GM18520 (cell line): ENCODE measurements around the gene PPM1N.

ENCODE experiments used
- ATAC-seq: cut with Tn5 transposase; IDR thresholded peaks from one replicate; pipeline ENCODE4 v1.9.1; 2021; ENCODE audit not compliant: unreplicated experiment

PPM1N gene, protein sequence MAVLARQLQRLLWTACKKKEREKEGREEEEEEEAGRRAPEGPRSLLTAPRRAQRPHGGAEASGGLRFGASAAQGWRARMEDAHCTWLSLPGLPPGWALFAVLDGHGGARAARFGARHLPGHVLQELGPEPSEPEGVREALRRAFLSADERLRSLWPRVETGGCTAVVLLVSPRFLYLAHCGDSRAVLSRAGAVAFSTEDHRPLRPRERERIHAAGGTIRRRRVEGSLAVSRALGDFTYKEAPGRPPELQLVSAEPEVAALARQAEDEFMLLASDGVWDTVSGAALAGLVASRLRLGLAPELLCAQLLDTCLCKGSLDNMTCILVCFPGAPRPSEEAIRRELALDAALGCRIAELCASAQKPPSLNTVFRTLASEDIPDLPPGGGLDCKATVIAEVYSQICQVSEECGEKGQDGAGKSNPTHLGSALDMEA

DNA sequence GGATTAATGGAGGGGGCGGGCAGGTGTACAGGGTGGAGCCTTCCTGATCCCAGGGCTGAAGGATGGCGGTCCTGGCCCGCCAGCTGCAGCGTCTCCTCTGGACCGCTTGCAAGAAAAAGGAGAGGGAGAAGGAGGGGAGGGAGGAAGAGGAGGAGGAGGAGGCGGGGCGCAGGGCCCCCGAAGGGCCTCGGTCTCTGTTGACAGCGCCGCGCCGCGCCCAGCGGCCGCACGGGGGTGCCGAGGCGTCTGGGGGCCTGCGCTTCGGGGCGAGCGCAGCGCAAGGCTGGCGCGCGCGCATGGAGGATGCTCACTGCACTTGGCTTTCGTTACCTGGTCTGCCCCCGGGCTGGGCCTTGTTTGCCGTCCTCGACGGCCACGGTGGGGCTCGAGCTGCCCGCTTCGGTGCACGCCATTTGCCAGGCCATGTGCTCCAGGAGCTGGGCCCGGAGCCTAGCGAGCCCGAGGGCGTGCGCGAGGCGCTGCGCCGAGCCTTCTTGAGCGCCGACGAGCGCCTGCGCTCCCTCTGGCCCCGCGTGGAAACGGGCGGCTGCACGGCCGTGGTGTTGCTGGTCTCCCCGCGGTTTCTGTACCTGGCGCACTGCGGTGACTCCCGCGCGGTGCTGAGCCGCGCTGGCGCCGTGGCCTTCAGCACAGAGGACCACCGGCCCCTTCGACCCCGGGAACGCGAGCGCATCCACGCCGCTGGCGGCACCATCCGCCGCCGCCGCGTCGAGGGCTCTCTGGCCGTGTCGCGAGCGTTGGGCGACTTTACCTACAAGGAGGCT is at the start of gene PPM1N:
TSS of gene PPM1N (plus strand) at position 33 of the 785 bp plus-strand sequence. CDS start at position 63, 30 bp downstream.
- no peak for ATAC-seq

DNA sequence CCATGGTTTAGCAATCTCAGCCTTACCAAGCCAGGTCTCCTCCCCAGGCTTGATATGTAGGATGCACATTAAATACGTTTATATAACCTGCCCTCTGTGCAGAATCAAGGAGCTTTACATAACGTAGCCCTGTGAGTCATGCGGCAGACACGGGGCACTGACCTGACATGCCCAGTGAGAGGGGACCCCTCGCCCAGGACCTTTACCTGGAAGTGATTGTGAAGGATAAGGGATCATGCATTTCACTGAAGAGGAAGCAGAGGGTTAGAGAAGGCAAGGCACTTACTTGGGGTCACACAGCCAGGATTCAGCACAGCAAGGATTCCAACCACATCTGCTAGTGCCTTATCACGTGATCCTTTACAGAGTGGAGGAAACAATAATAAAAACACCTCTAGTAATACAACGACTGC is 49.4 kb upstream of the PPM1N start:
- no peak for ATAC-seq

DNA sequence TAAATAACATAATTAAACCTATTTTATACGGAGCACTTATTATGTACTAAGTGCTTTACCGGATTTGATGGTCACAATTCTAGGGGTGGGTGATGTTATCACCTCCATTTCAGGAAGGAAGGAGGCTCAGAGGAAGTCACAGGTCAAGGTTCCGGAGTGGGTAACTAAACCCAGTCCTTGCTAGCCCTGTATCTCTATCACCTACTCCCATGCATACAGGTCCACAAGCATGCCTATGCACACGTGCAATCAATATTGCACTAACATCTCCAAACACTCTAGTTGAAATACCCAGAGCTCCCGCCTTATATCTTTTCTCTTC is 48.3 kb upstream of the PPM1N start:
- ATAC-seq: no peak

DNA sequence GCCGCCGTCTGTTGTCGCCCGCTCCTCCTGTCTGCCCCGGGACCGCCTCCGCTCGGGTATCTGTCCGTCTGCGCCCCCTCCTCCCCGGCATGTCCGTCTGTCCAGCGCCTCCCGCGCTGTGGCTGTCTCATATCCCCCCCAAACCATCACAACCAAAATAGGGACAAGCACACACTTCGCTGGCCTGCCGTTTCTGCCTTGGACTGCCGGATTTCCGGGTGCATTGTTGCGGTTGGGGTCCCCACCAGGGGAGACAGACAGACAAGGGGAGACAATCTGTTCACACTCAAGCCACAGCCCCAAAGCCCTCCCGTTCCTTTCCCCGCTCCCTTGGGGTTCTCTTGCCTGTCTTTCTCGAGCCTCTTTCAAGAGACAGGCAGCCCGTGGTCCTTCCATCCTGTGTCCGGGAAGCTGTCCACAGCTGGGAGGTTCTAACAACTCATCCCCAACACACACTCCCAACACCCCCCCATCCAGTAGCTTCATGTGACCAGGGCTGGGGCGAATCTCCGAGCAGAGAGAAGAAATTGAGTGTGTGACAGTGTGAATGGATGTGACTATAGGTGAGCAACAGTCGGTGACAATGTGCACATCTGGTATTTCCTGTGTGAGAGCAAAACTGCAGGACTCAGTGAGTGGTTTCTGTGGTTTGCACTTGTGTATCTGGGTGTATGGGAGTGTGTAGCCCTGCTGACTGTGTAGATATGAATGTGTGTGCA is 47.0 kb upstream of the PPM1N start:
- ATAC-seq: no peak

DNA sequence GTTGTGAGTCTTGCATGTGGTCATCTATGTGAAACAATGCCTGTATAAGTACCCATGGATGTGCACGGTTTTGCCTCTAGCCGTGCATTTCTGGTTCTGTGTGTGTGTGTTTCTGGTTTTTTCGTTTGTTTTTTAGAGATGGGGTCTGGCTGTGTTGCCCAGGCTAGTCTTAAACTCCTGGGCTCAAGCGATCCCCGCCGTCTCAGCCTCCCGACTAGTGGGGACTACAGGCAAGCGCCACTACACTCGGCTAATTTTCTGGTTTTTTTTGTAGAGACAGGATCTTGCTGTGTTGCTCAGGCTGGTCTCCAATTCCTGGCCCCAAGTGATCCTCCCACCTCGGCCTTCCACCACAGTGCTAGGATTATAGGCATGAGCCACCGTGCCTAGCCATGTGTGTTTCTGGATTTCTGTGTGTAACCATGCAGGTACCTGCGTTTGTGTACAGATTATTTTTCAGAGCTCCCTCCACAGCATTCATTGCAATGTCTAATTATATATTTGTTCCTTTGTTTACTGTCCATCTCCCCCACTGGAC is 46.3 kb upstream of the PPM1N start:
- ATAC-seq: no peak

DNA sequence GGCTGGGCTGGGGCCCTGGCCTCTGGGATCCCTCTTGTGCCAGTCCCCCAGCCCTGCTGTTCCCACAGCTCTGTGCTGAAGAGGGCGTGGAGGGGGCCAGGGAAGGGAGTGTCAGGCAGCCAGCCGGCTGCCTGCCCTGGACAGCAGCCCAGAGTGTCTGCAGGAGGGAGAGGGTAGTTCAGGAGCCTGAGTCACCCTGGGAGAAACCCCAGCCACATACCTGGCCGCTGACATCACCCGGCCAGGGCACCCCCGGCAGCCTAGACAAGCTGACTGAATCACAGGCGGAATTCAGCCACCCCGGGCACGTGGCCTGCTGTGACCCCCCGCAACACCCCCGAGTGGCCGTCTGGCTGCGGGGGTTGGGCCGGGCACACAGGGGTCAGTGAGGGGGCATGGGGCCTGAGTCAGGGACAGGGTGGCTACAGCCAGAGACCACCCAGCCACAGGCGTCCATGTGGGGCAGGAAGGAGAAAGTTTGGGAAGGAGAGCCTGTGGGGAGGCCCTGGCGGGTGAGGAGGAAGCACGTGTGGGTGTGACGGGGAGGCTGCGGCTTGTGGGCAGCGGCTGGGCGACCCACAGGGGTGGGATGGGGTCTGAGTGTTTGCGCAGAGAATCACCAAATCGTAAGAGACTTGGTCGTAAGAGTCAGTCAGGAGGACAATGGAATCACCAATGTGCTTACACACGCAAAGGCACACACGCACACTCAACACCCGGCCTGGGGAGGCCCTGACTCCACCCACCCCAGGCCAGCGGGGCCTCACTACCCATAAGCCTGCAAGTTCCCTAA is 42.3 kb upstream of the PPM1N start:
- no peak for ATAC-seq

DNA sequence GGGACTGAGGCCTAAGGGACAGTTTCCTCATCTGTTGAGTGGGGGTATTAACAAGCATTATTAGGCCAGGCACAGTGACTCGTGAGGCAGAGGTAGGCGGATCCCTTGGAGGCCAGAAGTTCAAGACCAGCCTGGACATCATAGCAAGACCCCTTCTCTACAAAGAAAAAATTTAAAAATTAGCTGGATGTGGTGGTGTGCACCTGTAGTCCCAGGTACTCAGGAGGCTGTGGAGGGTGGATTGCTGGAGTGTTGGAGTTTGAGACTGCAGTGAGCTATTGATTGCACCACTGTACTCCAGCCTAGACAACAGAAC is 41.8 kb upstream of the PPM1N start:
- no peak for ATAC-seq

DNA sequence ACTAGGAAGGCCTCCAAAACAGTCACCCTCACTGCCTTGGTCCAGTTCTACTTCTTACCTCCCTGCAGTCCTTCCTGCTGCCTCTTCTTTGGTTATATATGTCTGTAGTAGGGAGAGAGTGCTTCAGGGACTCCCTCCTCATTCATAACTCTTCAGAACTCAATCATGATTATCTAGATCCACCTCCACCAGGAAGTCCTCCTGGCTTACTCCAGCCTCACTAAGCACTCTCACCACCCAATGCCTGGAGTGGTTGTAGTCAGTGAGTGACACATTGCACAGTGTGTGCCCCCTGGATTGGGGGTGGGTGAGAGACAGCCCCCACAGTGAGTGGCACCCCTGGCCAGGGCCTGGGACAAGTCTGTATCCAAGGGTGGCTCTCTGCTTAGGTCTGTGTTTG is 40.5 kb upstream of the PPM1N start:
- ATAC-seq: no peak

DNA sequence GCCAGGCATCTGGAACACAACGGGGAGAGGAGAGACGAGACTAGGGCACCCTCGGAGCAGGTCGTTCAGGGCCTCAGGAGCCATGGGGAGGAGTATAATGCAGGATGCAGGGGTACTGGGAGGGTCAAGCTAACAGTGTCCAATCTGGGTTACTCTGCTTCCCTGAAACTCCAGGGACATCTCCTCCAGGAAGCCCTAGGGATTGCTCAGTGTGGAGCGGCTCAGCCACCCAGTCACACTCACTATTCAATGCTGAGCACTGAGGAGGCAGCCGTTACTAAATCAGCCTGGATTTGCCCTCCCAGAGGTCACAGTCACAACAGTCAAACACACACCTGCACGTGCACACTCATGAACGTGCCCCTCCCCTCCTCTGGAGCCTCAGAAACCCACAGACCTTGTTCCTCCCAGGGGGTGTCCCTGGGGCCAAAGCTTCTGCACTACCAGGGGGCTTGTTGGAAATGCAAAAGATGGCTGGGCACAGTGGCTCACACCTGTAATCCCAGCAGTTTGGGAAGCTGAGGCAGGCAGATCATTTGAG is 37.4 kb upstream of the PPM1N start:
- no peak for ATAC-seq

DNA sequence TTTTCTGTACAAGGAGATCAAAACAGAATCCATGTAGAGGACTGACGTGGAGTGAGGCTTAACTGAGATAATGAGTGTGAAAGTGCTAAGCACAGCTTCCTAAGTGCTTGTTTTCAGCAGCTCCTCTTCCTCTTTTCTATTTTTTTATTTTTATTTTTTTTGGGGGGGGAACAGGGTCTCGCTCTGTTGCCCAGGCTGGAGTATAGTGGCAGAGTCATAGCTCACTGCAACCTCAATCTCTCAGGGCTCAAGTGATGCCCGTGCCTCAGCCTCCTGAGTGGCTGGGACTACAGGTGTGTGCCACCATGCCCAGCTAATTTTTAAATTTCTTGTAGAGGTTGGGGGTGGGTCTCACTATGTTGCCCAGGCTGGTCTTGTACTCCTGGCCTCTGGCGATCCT is 36.1 kb upstream of the PPM1N start:
- ATAC-seq: no peak

DNA sequence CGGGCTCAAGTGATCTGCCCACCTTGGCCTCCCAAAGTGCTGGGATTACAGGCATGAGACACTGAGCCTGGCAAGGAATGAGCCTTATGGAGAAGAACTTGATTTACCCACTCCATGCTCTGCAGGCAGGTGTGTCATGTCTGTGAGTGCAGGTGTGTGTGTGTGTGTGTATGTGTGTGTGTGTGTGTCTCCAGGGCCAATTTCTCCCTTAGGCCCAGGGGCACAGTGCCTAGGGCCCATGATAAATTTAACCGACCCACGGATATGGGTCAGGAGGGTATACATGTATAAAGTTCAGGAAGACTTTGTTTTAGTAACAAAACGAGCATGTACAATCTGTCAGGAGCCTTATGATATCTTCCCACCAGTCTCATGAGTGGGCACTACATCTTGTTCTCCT is 35.0 kb upstream of the PPM1N start:
- no peak for ATAC-seq

DNA sequence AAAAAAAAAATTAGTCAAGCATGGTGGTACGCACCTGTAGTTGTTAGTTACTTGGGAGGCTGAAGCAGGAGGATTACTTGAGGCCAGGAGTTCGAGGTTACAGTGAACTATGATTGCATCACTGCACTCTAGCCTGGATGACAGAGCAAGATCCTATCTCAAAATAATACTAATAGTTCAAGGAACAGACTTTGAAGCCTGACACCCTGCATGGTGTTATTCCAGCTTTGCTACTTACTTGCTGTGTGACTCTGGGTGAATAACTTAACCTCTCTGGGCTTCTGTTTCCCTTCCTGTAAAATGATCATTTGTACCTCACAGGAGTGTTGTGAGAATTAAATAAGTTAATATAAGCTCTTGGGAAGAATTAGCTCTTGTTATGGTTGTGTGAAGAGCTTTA is 34.0 kb upstream of the PPM1N start:
- no peak for ATAC-seq

DNA sequence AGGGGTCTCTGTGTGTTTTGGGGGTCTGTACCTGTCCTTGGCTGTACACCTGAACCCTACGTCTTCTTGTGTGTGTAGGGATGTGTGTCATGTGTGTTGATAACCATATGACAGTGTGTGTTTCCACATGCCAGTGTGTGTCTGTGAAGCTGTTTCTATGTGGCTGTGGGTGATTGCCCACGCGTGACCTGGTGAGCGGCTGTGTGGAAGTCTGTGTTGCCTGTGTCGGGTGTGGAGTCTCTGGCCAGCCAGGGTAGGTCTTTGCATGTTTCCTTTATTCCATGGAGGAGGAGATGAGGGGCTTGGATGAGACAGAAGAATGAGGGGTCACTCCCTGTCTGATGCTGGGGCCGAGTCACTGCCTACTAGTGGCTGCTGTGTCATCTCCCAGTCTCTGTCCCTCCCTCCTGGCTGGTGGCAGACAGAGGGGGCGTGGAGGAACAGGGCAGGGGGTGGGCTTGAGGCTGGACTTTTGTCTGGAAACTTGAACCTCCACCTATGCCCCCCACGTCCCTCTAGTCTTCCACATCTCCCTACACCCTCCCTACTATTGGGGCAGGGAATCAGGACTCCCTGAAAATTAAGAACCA is 33.3 kb upstream of the PPM1N start:
- ATAC-seq: no peak

DNA sequence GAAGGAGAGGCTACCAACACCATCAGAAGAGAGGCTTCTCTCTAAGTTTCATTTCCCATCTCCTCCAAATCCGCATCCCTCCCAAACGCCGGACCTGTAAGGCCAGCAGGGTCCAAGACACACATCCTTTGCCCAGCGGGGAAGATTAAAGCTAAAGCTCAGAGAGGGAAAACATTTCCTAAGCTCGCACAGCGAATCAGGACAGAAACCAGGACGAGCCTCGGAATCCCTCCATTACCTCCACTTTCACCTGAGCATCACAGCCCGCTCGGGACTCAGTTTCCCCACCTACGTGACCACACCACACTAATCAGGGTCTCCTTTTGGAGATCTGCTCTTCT is 31.2 kb upstream of the PPM1N start:
- ATAC-seq: no peak

DNA sequence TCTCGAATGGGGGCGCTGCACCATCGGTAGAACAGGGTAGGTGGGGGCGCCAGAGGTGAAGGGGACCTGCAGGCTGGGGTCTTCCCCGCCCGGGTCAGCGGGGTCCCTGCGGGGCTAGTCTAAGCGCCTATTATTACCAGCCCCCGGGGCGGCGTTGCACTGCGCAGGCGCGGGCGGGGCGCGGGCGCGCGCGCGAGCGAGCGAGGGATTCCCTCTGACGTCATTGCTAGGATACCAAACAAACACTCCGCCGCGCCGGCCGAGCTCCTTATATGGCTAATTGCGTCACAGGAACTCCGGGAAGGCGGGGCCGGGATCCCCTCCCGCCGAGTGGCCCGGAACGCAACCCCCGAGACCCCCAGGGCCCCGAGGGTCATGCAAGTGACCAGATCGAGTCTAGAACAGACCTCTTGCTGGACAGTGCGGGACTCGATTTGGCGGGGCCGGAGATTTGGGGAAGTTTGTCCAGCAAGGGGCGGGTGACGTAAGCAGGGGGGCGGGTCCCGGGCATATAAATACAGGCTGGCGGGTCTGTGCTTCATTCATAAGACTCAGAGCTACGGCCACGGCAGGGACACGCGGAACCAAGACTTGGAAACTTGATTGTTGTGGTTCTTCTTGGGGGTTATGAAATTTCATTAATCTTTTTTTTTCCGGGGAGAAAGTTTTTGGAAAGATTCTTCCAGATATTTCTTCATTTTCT is 30.6 kb upstream of the PPM1N start, which contains the start of gene FOSB:
TSS of gene FOSB (plus strand) at position 541 of the 703 bp plus-strand sequence. CDS start 591 bp downstream, outside the sequence.
- peak; percentile 26 for ATAC-seq

DNA sequence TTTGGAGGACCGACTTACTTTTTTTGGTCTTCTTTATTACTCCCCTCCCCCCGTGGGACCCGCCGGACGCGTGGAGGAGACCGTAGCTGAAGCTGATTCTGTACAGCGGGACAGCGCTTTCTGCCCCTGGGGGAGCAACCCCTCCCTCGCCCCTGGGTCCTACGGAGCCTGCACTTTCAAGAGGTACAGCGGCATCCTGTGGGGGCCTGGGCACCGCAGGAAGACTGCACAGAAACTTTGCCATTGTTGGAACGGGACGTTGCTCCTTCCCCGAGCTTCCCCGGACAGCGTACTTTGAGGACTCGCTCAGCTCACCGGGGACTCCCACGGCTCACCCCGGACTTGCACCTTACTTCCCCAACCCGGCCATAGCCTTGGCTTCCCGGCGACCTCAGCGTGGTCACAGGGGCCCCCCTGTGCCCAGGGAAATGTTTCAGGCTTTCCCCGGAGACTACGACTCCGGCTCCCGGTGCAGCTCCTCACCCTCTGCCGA is 30.0 kb upstream of the PPM1N start:
- ATAC-seq: no peak

DNA sequence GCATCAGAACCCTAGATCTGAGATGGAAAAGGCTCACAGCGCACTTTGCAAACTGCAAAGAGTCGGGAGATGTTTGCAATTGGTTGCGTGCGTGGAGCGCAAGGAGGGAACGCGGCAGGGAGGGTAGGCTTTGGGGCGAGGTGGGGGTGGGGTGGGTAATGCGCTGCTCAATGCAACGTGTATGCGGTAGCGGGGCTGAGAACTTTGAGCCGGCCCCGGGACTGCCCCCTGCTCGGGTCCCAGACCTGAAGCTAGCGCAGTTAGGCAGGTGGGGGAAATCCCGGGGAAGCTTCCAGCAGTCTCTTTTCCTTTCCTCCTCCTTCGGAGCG is 29.5 kb upstream of the PPM1N start:
- ATAC-seq: no peak

DNA sequence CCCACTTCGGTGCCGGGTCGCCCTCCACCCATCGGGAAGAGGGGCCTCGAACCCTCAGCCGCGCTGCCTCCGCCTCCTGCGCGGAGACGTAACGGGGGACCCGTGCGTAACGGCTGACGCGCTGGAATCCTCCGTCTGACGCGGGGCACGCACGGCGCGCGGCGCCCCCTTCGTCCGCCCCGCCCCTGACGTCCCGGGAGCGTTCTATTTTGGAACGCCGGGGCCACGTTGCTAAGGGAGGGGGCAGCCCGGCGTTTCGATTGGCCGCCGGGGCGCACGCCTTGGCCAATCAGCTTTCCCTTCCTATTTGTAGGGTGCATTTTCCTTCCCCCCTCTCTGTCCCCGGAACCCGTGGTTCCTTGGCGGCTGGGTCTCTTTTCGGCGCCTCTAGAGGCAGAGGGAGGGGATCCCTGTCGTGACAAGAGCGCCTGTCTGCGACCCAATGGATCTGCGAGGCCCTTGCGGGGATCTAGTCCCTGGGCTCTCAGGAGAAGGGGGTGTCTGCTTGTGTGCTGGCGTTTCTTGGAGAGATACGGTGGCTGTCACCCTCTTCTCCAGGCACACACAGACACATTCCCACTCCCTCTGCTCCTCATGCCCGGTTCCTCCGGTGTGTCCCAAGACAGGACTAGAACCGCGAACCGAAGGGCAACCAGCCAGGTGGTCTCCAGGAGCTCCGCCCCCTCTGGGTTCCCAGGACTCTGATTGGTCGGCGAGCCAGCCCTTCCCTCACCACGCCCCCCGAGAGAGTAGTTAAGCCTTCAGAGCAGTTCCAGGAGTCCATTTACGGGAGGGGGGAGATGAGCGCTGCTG is 28.9 kb upstream of the PPM1N start:
- peak; percentile 54 for ATAC-seq
